Prostate gland (tissue), 2 donors: Measurements from ENCODE around the gene SLIT2.

Source experiments
- CTCF ChIP-seq, 4 experiments: fragments of 200-600 bp in 2 of 4; fragments of 450-650 bp in 2 of 4; sonication (generic) in 2 of 4; IDR thresholded peaks; 1 replicate in 3 of 4; 2 replicates in 1 of 4; pipeline ENCODE4 v1.5.1; 2016 to 2019; ENCODE audit warnings: antibody characterized with exemption in 4 of 4, mild to moderate bottlenecking in 2 of 4, moderate library complexity in 2 of 4
- POLR2AphosphoS5 ChIP-seq: sonication (generic); formaldehyde crosslinking; IDR thresholded peaks from one replicate; pipeline ENCODE4 v1.6.1; 2017; ENCODE audit warnings: antibody characterized with exemption

- TF ChIP-seq CTCF (IDR thresholded peaks at IDR 0.05), result no peak
- TF ChIP-seq POLR2AphosphoS5, result no peak
These were observed 20.2 kb downstream of the SLIT2 start for GRCh38 chr4:20271950-20272349.
